B cell (primary cell): Measurements from ENCODE around the gene VTI1A. TPM values are rescaled to one million over a fixed set of nuclear protein-coding genes. Genes with fewer than 3 reads are reported as not detected.
"Not testable (repeated sequence)": the region's sequence is repeated elsewhere in the genome, so short reads cannot be mapped to it uniquely, and the experiment has no call there.

Experiments
- ATAC-seq: fragments of 200-7000 bp; cut with Tn5 transposase; one replicate; pipeline ENCODE4 v1.10.0; 2021; ENCODE audit warnings: low read depth, mild to moderate bottlenecking, moderate number of reproducible peaks, moderate library complexity
- CTCF ChIA-PET: fragments of 350-600 bp; sonication (Branson Sonifier 250); formaldehyde crosslinking; loops from one replicate; lab custom pipeline; 2021; ENCODE audit warnings: antibody characterized with exemption, inconsistent platforms; lab: Charles Lee
- POLR2A ChIA-PET: fragments of 350-600 bp; sonication (Branson Sonifier 250); formaldehyde crosslinking; loops from one replicate; lab custom pipeline; 2021; ENCODE audit warnings: antibody characterized with exemption; lab: Charles Lee
- DNase-seq: peaks from one replicate; pipeline ENCODE4 v3.0.0; 2013
- H2AFZ ChIP-seq: 2 replicates; pipeline ENCODE4 v1.6.1; 2012; ENCODE audit warnings: mild to moderate bottlenecking, low read depth, low read length; ENCODE audit not compliant: insufficient read depth, poor library complexity, severe bottlenecking
- H3K27ac ChIP-seq, 2 donors: 1 replicate in 1 of 2; 2 replicates in 1 of 2; pipeline ENCODE4 v1.5.1; 2012 to 2013; ENCODE audit warnings: low read length in 2 of 2, mild to moderate bottlenecking in 2 of 2, moderate library complexity in 1 of 2
- H3K27me3 ChIP-seq, 4 experiments: fragments of 200-600 bp in 1 of 4; sonication (generic) in 1 of 4; replicated peaks in 1 of 4; 1 replicate in 2 of 4; 2 replicates in 2 of 4; pipeline versions ENCODE4 v1.6.1 to v1.7.0; 2013 to 2016; ENCODE audit warnings: low read length in 3 of 4, mild to moderate bottlenecking in 2 of 4, mixed read lengths in 1 of 4, moderate library complexity in 1 of 4; ENCODE audit not compliant: insufficient read depth in 4 of 4, control insufficient read depth in 3 of 4; ENCODE audit errors: control extremely low read depth in 1 of 4
- H3K36me3 ChIP-seq, 2 experiments: replicated peaks in 1 of 2; 1 replicate in 1 of 2; 2 replicates in 1 of 2; pipeline versions ENCODE4 v1.6.1 to v1.7.1; 2013; ENCODE audit warnings: low read length in 1 of 2; ENCODE audit not compliant: insufficient read depth in 2 of 2, control insufficient read depth in 1 of 2; ENCODE audit errors: control extremely low read depth in 1 of 2, extremely low read depth in 1 of 2
- H3K4me1 ChIP-seq, 2 donors: fragments of 200-600 bp in 1 of 2; sonication (generic) in 1 of 2; 1 replicate in 1 of 2; 2 replicates in 1 of 2; pipeline versions ENCODE4 v1.5.1 to v1.6.1; 2013 to 2017; ENCODE audit warnings: low read length in 2 of 2; ENCODE audit not compliant: control insufficient read depth in 2 of 2, insufficient read depth in 2 of 2
- H3K4me2 ChIP-seq: replicated peaks from 2 replicates; pipeline ENCODE3; 2012; ENCODE audit warnings: mild to moderate bottlenecking, low read depth, low read length; ENCODE audit not compliant: poor library complexity, severe bottlenecking
- H3K4me3 ChIP-seq, 5 experiments: fragments of 200-600 bp in 1 of 5; sonication (generic) in 1 of 5; 1 replicate in 3 of 5; 2 replicates in 2 of 5; pipeline versions ENCODE4 v1.5.1 to v1.7.0; 2011 to 2016; ENCODE audit warnings: low read length in 4 of 5, mild to moderate bottlenecking in 4 of 5, low read depth in 2 of 5, control low read depth in 1 of 5, moderate library complexity in 1 of 5; ENCODE audit not compliant: insufficient read depth in 1 of 5; ENCODE audit errors: control extremely low read depth in 1 of 5, extremely low read depth in 1 of 5
- H3K79me2 ChIP-seq: fragments of 200-600 bp; sonication (generic); one replicate; pipeline ENCODE4 v1.6.0; 2016; ENCODE audit warnings: low read length; ENCODE audit not compliant: control insufficient read depth, insufficient read depth
- H3K9ac ChIP-seq: fragments of 200-600 bp; sonication (generic); 2 replicates; pipeline ENCODE4 v1.6.1; 2017; ENCODE audit warnings: mild to moderate bottlenecking, low read length, moderate library complexity
- H3K9me3 ChIP-seq, 3 donors: one replicate each; pipeline versions ENCODE4 v1.6.1 to v1.7.1; 2013; ENCODE audit warnings: low read length in 2 of 3; ENCODE audit not compliant: control insufficient read depth in 2 of 3, insufficient read depth in 1 of 3; ENCODE audit errors: control extremely low read depth in 1 of 3
- H4K20me1 ChIP-seq: 2 replicates; pipeline ENCODE4 v1.6.0; 2012; ENCODE audit warnings: mild to moderate bottlenecking, low read length; ENCODE audit not compliant: insufficient read depth, control insufficient read depth, poor library complexity, severe bottlenecking
- H3K27ac Mint-ChIP-seq: one replicate; pipeline ENCODE4 v1.8.0; 2021; ENCODE audit warnings: mixed read lengths
- H3K27me3 Mint-ChIP-seq: one replicate; pipeline ENCODE4 v1.8.0; 2021; ENCODE audit warnings: mixed read lengths
- H3K4me1 Mint-ChIP-seq: one replicate; pipeline ENCODE4 v1.8.0; 2021; ENCODE audit warnings: mixed read lengths
- H3K4me3 Mint-ChIP-seq: one replicate; pipeline ENCODE4 v1.8.0; 2021; ENCODE audit warnings: mixed read lengths
- H3K9me3 Mint-ChIP-seq: one replicate; pipeline ENCODE4 v1.8.0; 2022; ENCODE audit warnings: mixed read lengths; ENCODE audit not compliant: insufficient read depth
- EZH2 ChIP-seq: IDR thresholded peaks from 2 replicates; pipeline ENCODE4 v1.6.1; 2012; ENCODE audit warnings: borderline replicate concordance, low read depth, mild to moderate bottlenecking, moderate library complexity, low read length; ENCODE audit not compliant: insufficient read depth, poor library complexity, severe bottlenecking
- WGBS: methylation state at CpG from one replicate; pipeline ENCODE4 v1.1.5; 2013; ENCODE audit warnings: missing lambda C conversion rate; ENCODE audit not compliant: insufficient coverage; 5-methylcytosine and 5-hydroxymethylcytosine counted together
- intact Hi-C: fragments of 100-400 bp; cut with micrococcal nuclease; formaldehyde crosslinking; loops from one replicate; pipeline ENCODE4 v1.10.0; 2022
- polyA plus RNA-seq: library from polyadenylated mRNA; depleted of rRNA; stranded (reverse); fragments of >200 nt; gene quantifications from 2 replicates; pipeline ENCODE4 v1.2.3, GENCODE V29; 2012
- total RNA-seq, 2 donors: library from RNA; stranded (reverse); fragments of 120-200 nt in 1 of 2; gene quantifications; 1 replicate in 1 of 2; 2 replicates in 1 of 2; pipeline versions ENCODE4 v1.2.3 to v1.2.4, GENCODE V29; 2013 to 2022
- TF ChIP-seq, protein P1 (sequence below): fragments of 200-600 bp; IDR thresholded peaks from one replicate; pipeline ENCODE4 v1.8.0; 2022; ENCODE audit warnings: antibody characterized with exemption, mild to moderate bottlenecking

VTI1A gene
- total and polyA plus RNA-seq, 2 donors (not counting 1 experiment from before 2014, with no cell fraction given): 20.0 to 84.1 TPM

DNA sequence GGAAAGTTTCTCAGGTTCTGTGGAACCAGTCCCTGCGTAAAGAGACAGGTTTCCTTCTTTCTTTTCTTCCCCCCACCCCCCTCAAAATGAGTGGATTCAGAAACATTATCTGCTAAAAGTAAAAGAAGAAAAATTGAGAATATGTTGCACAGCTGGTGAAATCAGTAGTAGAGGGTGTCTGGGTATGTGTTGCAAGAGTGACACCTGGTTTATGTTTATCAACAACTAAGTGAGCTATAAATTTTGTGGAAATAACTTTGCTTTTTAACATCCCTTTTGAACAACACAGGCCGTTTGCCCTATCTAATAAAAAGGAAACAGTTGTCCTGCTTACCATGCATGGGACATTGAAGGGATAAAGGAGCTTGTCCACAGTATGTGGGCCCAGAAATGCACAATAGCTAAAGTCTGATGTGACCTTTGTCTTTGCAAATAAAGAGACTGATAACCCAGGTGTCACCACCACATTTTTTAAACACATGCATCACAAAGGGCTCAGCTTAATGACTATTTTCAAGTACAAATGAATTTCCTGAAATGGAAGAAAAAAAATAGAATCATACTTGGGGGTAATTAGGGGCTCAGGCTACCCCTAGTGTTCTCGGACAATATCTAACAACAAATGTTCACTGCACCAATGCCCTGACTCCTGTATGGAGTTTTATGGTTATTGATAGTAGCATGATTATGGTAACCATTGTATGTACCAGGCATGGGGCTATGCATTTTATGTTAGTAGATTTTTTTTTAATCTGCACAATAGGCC lies 281.3 kb downstream of the VTI1A start:
- CTCF ChIA-PET: no interaction called here

DNA sequence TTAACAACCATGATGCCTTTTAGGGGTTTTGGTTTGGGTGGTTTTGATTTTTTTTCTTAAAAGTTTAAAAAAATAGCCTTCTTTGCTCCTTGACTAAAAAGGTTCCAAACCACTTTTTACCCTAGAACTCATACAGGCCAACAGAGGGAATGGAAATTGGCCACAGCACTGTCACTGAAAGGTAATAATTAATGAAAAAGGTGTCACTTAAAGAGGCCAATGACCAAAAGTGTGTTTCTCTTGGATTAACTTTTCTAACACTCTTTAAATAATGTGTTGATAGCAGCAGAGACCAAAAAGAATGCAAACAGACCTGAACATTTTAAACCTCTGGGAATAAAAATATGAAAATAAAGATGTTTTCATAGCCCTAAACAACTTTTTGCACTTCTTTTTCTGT lies 282.0 kb downstream of the VTI1A start:
- ChIA-PET POLR2A (no interaction called here), CTCF (no interaction called here)
- TF ChIP-seq, protein P1, sequence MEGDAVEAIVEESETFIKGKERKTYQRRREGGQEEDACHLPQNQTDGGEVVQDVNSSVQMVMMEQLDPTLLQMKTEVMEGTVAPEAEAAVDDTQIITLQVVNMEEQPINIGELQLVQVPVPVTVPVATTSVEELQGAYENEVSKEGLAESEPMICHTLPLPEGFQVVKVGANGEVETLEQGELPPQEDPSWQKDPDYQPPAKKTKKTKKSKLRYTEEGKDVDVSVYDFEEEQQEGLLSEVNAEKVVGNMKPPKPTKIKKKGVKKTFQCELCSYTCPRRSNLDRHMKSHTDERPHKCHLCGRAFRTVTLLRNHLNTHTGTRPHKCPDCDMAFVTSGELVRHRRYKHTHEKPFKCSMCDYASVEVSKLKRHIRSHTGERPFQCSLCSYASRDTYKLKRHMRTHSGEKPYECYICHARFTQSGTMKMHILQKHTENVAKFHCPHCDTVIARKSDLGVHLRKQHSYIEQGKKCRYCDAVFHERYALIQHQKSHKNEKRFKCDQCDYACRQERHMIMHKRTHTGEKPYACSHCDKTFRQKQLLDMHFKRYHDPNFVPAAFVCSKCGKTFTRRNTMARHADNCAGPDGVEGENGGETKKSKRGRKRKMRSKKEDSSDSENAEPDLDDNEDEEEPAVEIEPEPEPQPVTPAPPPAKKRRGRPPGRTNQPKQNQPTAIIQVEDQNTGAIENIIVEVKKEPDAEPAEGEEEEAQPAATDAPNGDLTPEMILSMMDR: no peak
- no peak for TF ChIP-seq EZH2
- Mint-ChIP-seq H3K27ac (no peak overlapping the region), H3K9me3 (no peaks in the 10 kb centered on the region), H3K27me3 (no peaks in the 10 kb centered on the region), H3K4me3 (no peak overlapping the region), H3K4me1 (peaks cover 6% of the 10 kb centered on the region)
- no peak overlapping the region for H3K27ac ChIP-seq
- ATAC-seq (no peak), DNase-seq (no peak)
- H3K79me2 ChIP-seq: no peaks in the 10 kb centered on the region
- no peaks in the 10 kb centered on the region for H3K27me3 ChIP-seq
- no peak overlapping the region for H3K4me3 ChIP-seq
- no peaks in the 10 kb centered on the region for H3K9me3 ChIP-seq
- H3K4me1 ChIP-seq: no peaks in the 10 kb centered on the region
- no peaks in the 10 kb centered on the region for H4K20me1 ChIP-seq
- no peak overlapping the region for H3K4me2 ChIP-seq
- no peak overlapping the region for H3K9ac ChIP-seq
- intact Hi-C loops: no loop called here
- H2AFZ ChIP-seq: no peak overlapping the region
- H3K36me3 ChIP-seq: peaks cover 0 to 5% of the 10 kb centered on the region in 2 experiments

More for the DNA sequence above, 281.3 kb downstream of the VTI1A start:
- WGBS: 50% methylated on average over 1 of the region's 3 CpGs
- Histone ChIP-seq H3K4me2 (no peak overlapping the region), H3K79me2 (no peaks in the 10 kb centered on the region), H3K4me3 (no peak overlapping the region), H3K36me3 (peaks cover 0 to 5% of the 10 kb centered on the region in 2 experiments), H2AFZ (no peak overlapping the region), H3K9ac (no peak overlapping the region), H3K27me3 (no peaks in the 10 kb centered on the region), H3K27ac (no peak overlapping the region), H3K4me1 (no peaks in the 10 kb centered on the region), H4K20me1 (no peaks in the 10 kb centered on the region), H3K9me3 (no peaks in the 10 kb centered on the region)
- Mint-ChIP-seq H3K4me1 (peaks cover 6% of the 10 kb centered on the region), H3K27ac (no peak overlapping the region), H3K27me3 (no peaks in the 10 kb centered on the region), H3K4me3 (no peak overlapping the region), H3K9me3 (no peaks in the 10 kb centered on the region)
- DNase-seq (no peak), ATAC-seq (no peak)
- intact Hi-C loops: no loop called here
- POLR2A ChIA-PET: no interaction called here
- TF ChIP-seq, protein P1: no peak
- no peak for TF ChIP-seq EZH2

DNA sequence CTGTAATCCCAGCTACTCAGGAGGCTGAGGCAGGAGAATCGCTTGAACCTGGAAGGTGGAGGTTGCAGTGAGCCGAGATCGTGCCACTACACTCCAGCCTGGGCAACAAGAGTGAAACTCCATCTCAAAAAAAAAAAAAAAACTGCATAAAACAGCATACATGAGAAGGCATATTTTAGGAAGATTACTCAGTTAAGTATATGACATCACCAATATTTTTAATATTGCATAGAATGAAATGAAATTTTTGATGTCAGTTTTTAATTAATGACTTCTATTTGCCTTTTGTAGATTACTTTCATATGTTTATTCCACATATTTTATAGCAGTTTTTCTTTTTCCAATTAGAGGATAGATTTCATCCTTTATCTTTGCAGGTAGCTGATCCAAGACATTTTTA lies 284.4 kb downstream of the VTI1A start:
- H3K4me1 ChIP-seq, ATAC-seq, H3K4me1 Mint-ChIP-seq, H3K36me3 ChIP-seq, H3K27ac ChIP-seq, H3K4me2 ChIP-seq, H3K79me2 ChIP-seq, intact Hi-C loops, H3K9me3 Mint-ChIP-seq, H3K9ac ChIP-seq, H4K20me1 ChIP-seq, H3K27me3 Mint-ChIP-seq, POLR2A ChIA-PET, CTCF ChIA-PET, H3K4me3 ChIP-seq, H3K9me3 ChIP-seq, H3K27me3 ChIP-seq, DNase-seq, H3K27ac Mint-ChIP-seq, H3K4me3 Mint-ChIP-seq, H2AFZ ChIP-seq: not testable (repeated sequence)
- no CpG with 5 or more reads among the region's 3 CpGs for WGBS
